Measurements from ENCODE around the gene IDUA. TPM values are rescaled to one million over a fixed set of nuclear protein-coding genes. Genes with fewer than 3 reads are reported as not detected.
A peak's percentile ranks its signal among the peaks of the same experiment; 100 is the strongest.

Gene IDUA
- total RNA-seq, 2 experiments from 2014 or later: 6.4 to 9.0 TPM

- Mint-ChIP-seq H3K27me3 (no peaks in the 10 kb centered on the region), H3K4me1 (no peaks in the 10 kb centered on the region), H3K4me3 (no peak overlapping the region), H3K9me3 (ENCODE audit: low read depth) (no peaks in the 10 kb centered on the region), H3K27ac (no peak overlapping the region), H3K36me3 (ENCODE audit: low read depth) (peaks cover 3% of the 10 kb centered on the region)
- CTCF ChIA-PET: no interaction called here
- no peak for ATAC-seq
- intact Hi-C loops (cut with DNase I, micrococcal nuclease): no loop called here
- DNase-seq: no peak
- POLR2A ChIA-PET: no interaction called here
Observed at GRCh38 chr4:965048-965765, 21.6 kb upstream of the IDUA start.

GRCh38 chr4:965766-966134 is 21.1 kb upstream of the IDUA start:
- no peak overlapping the region for H3K27ac Mint-ChIP-seq
- peaks cover 3% of the 10 kb centered on the region for H3K4me1 Mint-ChIP-seq
- POLR2A ChIA-PET: no interaction called here
- no peaks in the 10 kb centered on the region for H3K27me3 Mint-ChIP-seq
- CTCF ChIA-PET: no interaction called here
- H3K9me3 Mint-ChIP-seq (ENCODE audit: low read depth): no peaks in the 10 kb centered on the region
- intact Hi-C loops (cut with DNase I, micrococcal nuclease): no loop called here
- DNase-seq (no peak), ATAC-seq (no peak)
- H3K36me3 Mint-ChIP-seq (ENCODE audit: low read depth): peaks cover 3% of the 10 kb centered on the region
- H3K4me3 Mint-ChIP-seq: no peak overlapping the region

- ChIA-PET POLR2A (no interaction called here), CTCF (interaction anchor here (0.6 kb wide), 1 partner anchor 135 kb away, joined by 3 read pairs; no protein-coding TSS in a partner anchor)
Observed at GRCh38 chr4:966266-967112, 20.4 kb upstream of the IDUA start.

GRCh38 chr4:967113-968104 is 19.4 kb upstream of the IDUA start:
- Mint-ChIP-seq H3K27me3 (no peaks in the 10 kb centered on the region), H3K4me1 (peaks cover 6% of the 10 kb centered on the region), H3K27ac (no peak overlapping the region), H3K36me3 (ENCODE audit: low read depth) (peaks cover 2% of the 10 kb centered on the region), H3K9me3 (ENCODE audit: low read depth) (no peaks in the 10 kb centered on the region), H3K4me3 (no peak overlapping the region)
- ChIA-PET CTCF (interaction anchor here (0.6 kb wide), 1 partner anchor 136 kb away, joined by 3 read pairs; no protein-coding TSS in a partner anchor), POLR2A (no interaction called here)
- ATAC-seq (no peak), DNase-seq (no peak)
- intact Hi-C loops (cut with DNase I, micrococcal nuclease): no loop called here

More at GRCh38 chr4:966266-967112, 20.4 kb upstream of the IDUA start:
- no peak for DNase-seq
- Mint-ChIP-seq H3K4me3 (no peak overlapping the region), H3K9me3 (ENCODE audit: low read depth) (no peaks in the 10 kb centered on the region), H3K36me3 (ENCODE audit: low read depth) (peaks cover 3% of the 10 kb centered on the region), H3K27me3 (no peaks in the 10 kb centered on the region), H3K4me1 (peaks cover 6% of the 10 kb centered on the region), H3K27ac (no peak overlapping the region)
- intact Hi-C loops (cut with DNase I, micrococcal nuclease): no loop called here
- ATAC-seq: no peak

GRCh38 chr4:968221-968620 is 18.6 kb upstream of the IDUA start:
- POLR2A ChIA-PET: no interaction called here

GRCh38 chr4:968621-969394 is 18.0 kb upstream of the IDUA start:
- H3K27ac Mint-ChIP-seq: no peak overlapping the region
- peaks cover 6% of the 10 kb centered on the region for H3K4me1 Mint-ChIP-seq
- H3K36me3 Mint-ChIP-seq (ENCODE audit: low read depth): peaks cover 2% of the 10 kb centered on the region
- no peak overlapping the region for H3K4me3 Mint-ChIP-seq
- ChIA-PET CTCF (no interaction called here), POLR2A (no interaction called here)
- H3K9me3 Mint-ChIP-seq (ENCODE audit: low read depth): no peaks in the 10 kb centered on the region
- intact Hi-C loops (cut with DNase I, micrococcal nuclease): no loop called here
- no peak for ATAC-seq
- no peak for DNase-seq
- no peaks in the 10 kb centered on the region for H3K27me3 Mint-ChIP-seq

More at GRCh38 chr4:968221-968620, 18.6 kb upstream of the IDUA start:
- H3K27ac Mint-ChIP-seq: no peak overlapping the region
- H3K36me3 Mint-ChIP-seq (ENCODE audit: low read depth): peaks cover 2% of the 10 kb centered on the region
- peaks cover 6% of the 10 kb centered on the region for H3K4me1 Mint-ChIP-seq
- H3K27me3 Mint-ChIP-seq: no peaks in the 10 kb centered on the region
- H3K4me3 Mint-ChIP-seq: no peak overlapping the region
- H3K9me3 Mint-ChIP-seq (ENCODE audit: low read depth): no peaks in the 10 kb centered on the region
- CTCF ChIA-PET: no interaction called here
- intact Hi-C loops (cut with DNase I, micrococcal nuclease): no loop called here
- ATAC-seq (no peak), DNase-seq (no peak)

- Mint-ChIP-seq H3K27ac (no peak overlapping the region), H3K9me3 (ENCODE audit: low read depth) (no peaks in the 10 kb centered on the region), H3K4me1 (peaks cover 6% of the 10 kb centered on the region), H3K36me3 (ENCODE audit: low read depth) (peaks cover 2% of the 10 kb centered on the region), H3K27me3 (no peaks in the 10 kb centered on the region), H3K4me3 (no peak overlapping the region)
- ChIA-PET CTCF (no interaction called here), POLR2A (no interaction called here)
- intact Hi-C loops (cut with DNase I, micrococcal nuclease): no loop called here
- ATAC-seq: no peak
- no peak for DNase-seq
Observed at GRCh38 chr4:970046-970745, 16.6 kb upstream of the IDUA start.

GRCh38 chr4:970854-971520 is 15.9 kb upstream of the IDUA start:
- Mint-ChIP-seq H3K4me3 (no peak overlapping the region), H3K27me3 (no peaks in the 10 kb centered on the region), H3K9me3 (ENCODE audit: low read depth) (no peaks in the 10 kb centered on the region), H3K27ac (no peak overlapping the region), H3K4me1 (peaks cover 6% of the 10 kb centered on the region), H3K36me3 (ENCODE audit: low read depth) (peaks cover under 1% of the 10 kb centered on the region)
- CTCF ChIA-PET: interaction anchor here (1.2 kb wide), 1 partner anchor 8 kb away, joined by 3 read pairs; no protein-coding TSS in a partner anchor
- DNase-seq (no peak), ATAC-seq (no peak)
- intact Hi-C loops (cut with DNase I, micrococcal nuclease): no loop called here
- POLR2A ChIA-PET: no interaction called here

GRCh38 chr4:971666-972500 is 15.0 kb upstream of the IDUA start:
- Mint-ChIP-seq H3K4me3 (peak overlapping the region; percentile 58), H3K27me3 (no peaks in the 10 kb centered on the region), H3K4me1 (peaks cover 6% of the 10 kb centered on the region), H3K27ac (no peak overlapping the region), H3K36me3 (ENCODE audit: low read depth) (no peaks in the 10 kb centered on the region), H3K9me3 (ENCODE audit: low read depth) (no peaks in the 10 kb centered on the region)
- CTCF ChIA-PET: interaction anchor here (0.8 to 1.2 kb wide), 2 partner anchors 9 to 51 kb away, joined by 3 read pairs; no protein-coding TSS in a partner anchor
- POLR2A ChIA-PET: interaction anchor here (1.6 kb wide), 1 partner anchor 39 kb away, joined by 5 read pairs; the partner anchor contains the start of genes GAK and TMEM175
- DNase-seq (no peak), ATAC-seq (no peak)
- intact Hi-C loops (cut with DNase I, micrococcal nuclease): no loop called here

Data from activated CD4-positive, alpha-beta T cell treated with anti-CD3 and anti-CD28 coated beads for 36 hours (primary cell).